Measurements from ENCODE around the gene PRKN. TPM values are rescaled to one million over a fixed set of nuclear protein-coding genes. Genes with fewer than 3 reads are reported as not detected.

PRKN gene
- total and polyA plus RNA-seq, 2 experiments from 2014 or later: 0.10 to 0.84 TPM

DNA sequence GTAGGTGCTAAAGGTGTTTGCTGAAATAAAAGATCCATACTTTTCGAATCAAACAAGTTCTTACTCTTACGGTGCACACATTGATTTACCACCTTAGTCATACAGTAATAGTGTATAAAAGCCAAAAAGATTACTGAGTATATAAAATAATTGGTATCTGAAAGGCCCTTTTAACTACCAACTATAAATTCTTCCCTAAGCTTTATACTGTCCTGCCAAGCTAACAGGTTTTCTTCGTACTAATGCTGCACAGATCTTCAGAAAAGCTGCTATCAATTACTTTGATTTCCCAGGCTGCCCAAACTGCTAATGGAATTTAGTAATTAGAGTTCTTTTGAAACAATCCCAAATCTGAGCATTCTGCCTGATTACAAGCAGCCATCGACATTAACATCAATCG is 97.5 kb downstream of the PRKN start:
- Histone ChIP-seq H3K27me3 (ENCODE audit: insufficient read depth) (no peaks in the 10 kb centered on the region), H3K4me2 (no peak overlapping the region), H3K4me1 (ENCODE audit: insufficient read depth) (peaks cover 13% of the 10 kb centered on the region), H3K9me2 (ENCODE audit: insufficient read depth) (peaks cover 8% of the 10 kb centered on the region), H3F3A (replicated peaks; ENCODE audit: low read depth) (no peaks in the 10 kb centered on the region), H3K36me3 (ENCODE audit: insufficient read depth) (no peaks in the 10 kb centered on the region), H3K27ac (ENCODE audit: low read depth) (no peak overlapping the region), H3K4me3 (no peak overlapping the region), H4K20me1 (replicated peaks; ENCODE audit: insufficient read depth) (no peaks in the 10 kb centered on the region), H2AFZ (no peak overlapping the region), H3K79me2 (replicated peaks; ENCODE audit: insufficient read depth) (no peaks in the 10 kb centered on the region)
- Mint-ChIP-seq H3K4me3 (no peak overlapping the region), H3K36me3 (ENCODE audit: low read depth) (peaks cover 4% of the 10 kb centered on the region; the same call in 1 of the 3 replicates), H3K27ac (no peak overlapping the region), H3K4me1 (peaks cover 17% of the 10 kb centered on the region), H3K27me3 (ENCODE audit: insufficient read depth, low read depth, poor library complexity) (peaks cover 2% of the 10 kb centered on the region), H3K9me3 (no peaks in the 10 kb centered on the region; the same call in 2 of the 3 replicates)
- no peak for TF ChIP-seq CREB1 (CRISPR knock-in tag; IDR thresholded peaks at IDR 0.05; ENCODE audit: low read depth)
- no peak for TF ChIP-seq ZNF114 (CRISPR knock-in tag; IDR thresholded peaks at IDR 0.05)
- TF ChIP-seq JUNB (IDR thresholded peaks at IDR 0.05; ENCODE audit: unreplicated experiment): no peak
- TF ChIP-seq NANOG (IDR thresholded peaks at IDR 0.05; ENCODE audit: borderline replicate concordance): no peak
- TF ChIP-seq, protein P1, sequence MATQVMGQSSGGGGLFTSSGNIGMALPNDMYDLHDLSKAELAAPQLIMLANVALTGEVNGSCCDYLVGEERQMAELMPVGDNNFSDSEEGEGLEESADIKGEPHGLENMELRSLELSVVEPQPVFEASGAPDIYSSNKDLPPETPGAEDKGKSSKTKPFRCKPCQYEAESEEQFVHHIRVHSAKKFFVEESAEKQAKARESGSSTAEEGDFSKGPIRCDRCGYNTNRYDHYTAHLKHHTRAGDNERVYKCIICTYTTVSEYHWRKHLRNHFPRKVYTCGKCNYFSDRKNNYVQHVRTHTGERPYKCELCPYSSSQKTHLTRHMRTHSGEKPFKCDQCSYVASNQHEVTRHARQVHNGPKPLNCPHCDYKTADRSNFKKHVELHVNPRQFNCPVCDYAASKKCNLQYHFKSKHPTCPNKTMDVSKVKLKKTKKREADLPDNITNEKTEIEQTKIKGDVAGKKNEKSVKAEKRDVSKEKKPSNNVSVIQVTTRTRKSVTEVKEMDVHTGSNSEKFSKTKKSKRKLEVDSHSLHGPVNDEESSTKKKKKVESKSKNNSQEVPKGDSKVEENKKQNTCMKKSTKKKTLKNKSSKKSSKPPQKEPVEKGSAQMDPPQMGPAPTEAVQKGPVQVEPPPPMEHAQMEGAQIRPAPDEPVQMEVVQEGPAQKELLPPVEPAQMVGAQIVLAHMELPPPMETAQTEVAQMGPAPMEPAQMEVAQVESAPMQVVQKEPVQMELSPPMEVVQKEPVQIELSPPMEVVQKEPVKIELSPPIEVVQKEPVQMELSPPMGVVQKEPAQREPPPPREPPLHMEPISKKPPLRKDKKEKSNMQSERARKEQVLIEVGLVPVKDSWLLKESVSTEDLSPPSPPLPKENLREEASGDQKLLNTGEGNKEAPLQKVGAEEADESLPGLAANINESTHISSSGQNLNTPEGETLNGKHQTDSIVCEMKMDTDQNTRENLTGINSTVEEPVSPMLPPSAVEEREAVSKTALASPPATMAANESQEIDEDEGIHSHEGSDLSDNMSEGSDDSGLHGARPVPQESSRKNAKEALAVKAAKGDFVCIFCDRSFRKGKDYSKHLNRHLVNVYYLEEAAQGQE (IDR thresholded peaks at IDR 0.05; ENCODE audit: unreplicated experiment): no peak
- ATAC-seq (no peak), DNase-seq (ENCODE audit: low spot score) (no peak)

GRCh38 chr6:162627825-162628224 is 99.7 kb downstream of the PRKN start:
- H3K79me2 ChIP-seq (replicated peaks; ENCODE audit: insufficient read depth): no peaks in the 10 kb centered on the region
- no peak overlapping the region for H3K27ac Mint-ChIP-seq

More at GRCh38 chr6:162627825-162628224, 99.7 kb downstream of the PRKN start:
- no peaks in the 10 kb centered on the region for H3K27me3 ChIP-seq (ENCODE audit: insufficient read depth)
- H2AFZ ChIP-seq: no peak overlapping the region
- Mint-ChIP-seq H3K9me3 (no peaks in the 10 kb centered on the region; the same call in 2 of the 3 replicates), H3K4me3 (no peak overlapping the region), H3K36me3 (ENCODE audit: low read depth) (peaks cover 4% of the 10 kb centered on the region; the same call in 1 of the 3 replicates), H3K4me1 (peaks cover 20% of the 10 kb centered on the region), H3K27me3 (ENCODE audit: insufficient read depth, low read depth, poor library complexity) (peaks cover 2% of the 10 kb centered on the region)
- no peak overlapping the region for H3K4me3 ChIP-seq
- H3K36me3 ChIP-seq (ENCODE audit: insufficient read depth): no peaks in the 10 kb centered on the region
- peaks cover 14% of the 10 kb centered on the region for H3K4me1 ChIP-seq (ENCODE audit: insufficient read depth)
- H4K20me1 ChIP-seq (replicated peaks; ENCODE audit: insufficient read depth): no peaks in the 10 kb centered on the region
- H3K27ac ChIP-seq (ENCODE audit: low read depth): no peak overlapping the region
- H3F3A ChIP-seq (replicated peaks; ENCODE audit: low read depth): no peaks in the 10 kb centered on the region
- TF ChIP-seq, protein P1 (IDR thresholded peaks at IDR 0.05; ENCODE audit: unreplicated experiment): no peak
- TF ChIP-seq, protein P2, sequence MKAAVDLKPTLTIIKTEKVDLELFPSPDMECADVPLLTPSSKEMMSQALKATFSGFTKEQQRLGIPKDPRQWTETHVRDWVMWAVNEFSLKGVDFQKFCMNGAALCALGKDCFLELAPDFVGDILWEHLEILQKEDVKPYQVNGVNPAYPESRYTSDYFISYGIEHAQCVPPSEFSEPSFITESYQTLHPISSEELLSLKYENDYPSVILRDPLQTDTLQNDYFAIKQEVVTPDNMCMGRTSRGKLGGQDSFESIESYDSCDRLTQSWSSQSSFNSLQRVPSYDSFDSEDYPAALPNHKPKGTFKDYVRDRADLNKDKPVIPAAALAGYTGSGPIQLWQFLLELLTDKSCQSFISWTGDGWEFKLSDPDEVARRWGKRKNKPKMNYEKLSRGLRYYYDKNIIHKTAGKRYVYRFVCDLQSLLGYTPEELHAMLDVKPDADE (IDR thresholded peaks at IDR 0.05): no peak
- TF ChIP-seq ZNF462 (CRISPR knock-in tag; IDR thresholded peaks at IDR 0.05) (no peak), ZNF114 (CRISPR knock-in tag; IDR thresholded peaks at IDR 0.05) (no peak)
- H3K4me2 ChIP-seq: no peak overlapping the region
- ATAC-seq: no peak
- H3K9me2 ChIP-seq (ENCODE audit: insufficient read depth): peaks cover 8% of the 10 kb centered on the region
- no peak for DNase-seq (ENCODE audit: low spot score)

Data from GM23338 (cell line).